Breast epithelium (tissue), 4 donors: ENCODE measurements around the gene STON2. TPM values are rescaled to one million over a fixed set of nuclear protein-coding genes. Genes with fewer than 3 reads are reported as not detected.

Experiments used
- DNase-seq, 2 donors: peaks; one replicate each; pipeline ENCODE4 v3.0.0-alpha.2; 2019; ENCODE audit warnings: low spot score in 2 of 2
- H3K27ac ChIP-seq, 2 donors: fragments of 200-600 bp; sonication (generic) in 1 of 2; one replicate each; pipeline ENCODE4 v1.5.1; 2016 to 2019; ENCODE audit warnings: mild to moderate bottlenecking in 1 of 2
- H3K27me3 ChIP-seq, 2 donors: fragments of 200-600 bp; sonication (generic) in 1 of 2; one replicate each; pipeline versions ENCODE4 v1.5.1 to v1.6.0; 2017 to 2019; ENCODE audit warnings: control low read depth in 1 of 2, mild to moderate bottlenecking in 1 of 2
- H3K36me3 ChIP-seq: fragments of 200-600 bp; one replicate; pipeline ENCODE4 v1.5.1; 2019
- H3K4me1 ChIP-seq, 2 donors: fragments of 200-600 bp; sonication (generic); one replicate each; pipeline ENCODE4 v1.5.1; 2016 to 2019; ENCODE audit warnings: control low read depth in 1 of 2
- H3K4me3 ChIP-seq, 3 donors: fragments of 200-600 bp; sonication (generic); 1 replicate in 2 of 3; 2 replicates in 1 of 3; pipeline ENCODE4 v1.5.1; 2016 to 2019; ENCODE audit warnings: mild to moderate bottlenecking in 3 of 3, moderate library complexity in 2 of 3
- H3K9me3 ChIP-seq, 2 donors: fragments of 200-600 bp; sonication (generic) in 1 of 2; one replicate each; pipeline ENCODE4 v1.5.1; 2016 to 2019; ENCODE audit warnings: control low read depth in 1 of 2
- POLR2A ChIP-seq: fragments of 450-650 bp; IDR thresholded peaks from one replicate; pipeline ENCODE4 v1.6.1; 2016; ENCODE audit warnings: antibody characterized with exemption, mild to moderate bottlenecking, moderate library complexity
- POLR2AphosphoS5 ChIP-seq, 3 donors: sonication (generic); formaldehyde crosslinking; IDR thresholded peaks; one replicate each; pipeline ENCODE4 v1.6.1; 2017; ENCODE audit warnings: antibody characterized with exemption in 3 of 3
- intact Hi-C: fragments of 100-400 bp; cut with DNase I; formaldehyde crosslinking; loops from one replicate; pipeline ENCODE4 v1.15.1; 2023; ENCODE audit warnings: low total_unique reads
- total RNA-seq, 3 donors: library from RNA; depleted of rRNA; stranded (reverse); fragments of >200 nt; gene quantifications; one replicate each; pipeline ENCODE4 v1.1.0, GENCODE V29; 2016
- TF ChIP-seq, protein P1 (sequence below), 3 donors: fragments of 450-650 bp; IDR thresholded peaks; one replicate each; pipeline ENCODE4 v1.5.1; 2016 to 2017; ENCODE audit warnings: antibody characterized with exemption in 3 of 3, mild to moderate bottlenecking in 3 of 3, moderate library complexity in 3 of 3

STON2 gene
- total RNA-seq, 3 donors from 2014 or later, result 24.6 to 30.2 (median 27.5) TPM

DNA sequence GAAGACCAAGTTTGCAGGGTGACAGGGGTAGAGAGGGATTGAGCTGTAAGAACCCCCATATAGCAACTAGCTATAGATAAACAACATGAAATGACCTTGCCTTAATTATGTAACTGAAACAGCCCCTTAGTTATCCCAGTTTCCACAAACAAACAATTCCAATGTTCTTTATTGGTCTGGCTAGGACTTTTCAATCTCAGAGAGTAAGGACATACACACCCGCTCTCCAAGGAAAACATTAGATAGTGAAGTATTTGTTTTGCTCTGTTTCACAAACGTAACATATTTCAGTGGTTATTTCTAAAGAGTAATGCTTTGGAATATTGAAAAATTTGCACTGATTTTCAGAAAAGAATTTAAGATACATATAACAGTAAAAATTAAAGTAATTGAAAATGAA, 127.8 kb downstream of the STON2 start:
- intact Hi-C loops, result loop anchor here (5.0 kb wide), 1 partner anchor 175 kb away; no protein-coding TSS in a partner anchor
- TF ChIP-seq POLR2AphosphoS5 (IDR thresholded peaks at IDR 0.05) (no peak), POLR2A (no peak)
- TF ChIP-seq, protein P1, sequence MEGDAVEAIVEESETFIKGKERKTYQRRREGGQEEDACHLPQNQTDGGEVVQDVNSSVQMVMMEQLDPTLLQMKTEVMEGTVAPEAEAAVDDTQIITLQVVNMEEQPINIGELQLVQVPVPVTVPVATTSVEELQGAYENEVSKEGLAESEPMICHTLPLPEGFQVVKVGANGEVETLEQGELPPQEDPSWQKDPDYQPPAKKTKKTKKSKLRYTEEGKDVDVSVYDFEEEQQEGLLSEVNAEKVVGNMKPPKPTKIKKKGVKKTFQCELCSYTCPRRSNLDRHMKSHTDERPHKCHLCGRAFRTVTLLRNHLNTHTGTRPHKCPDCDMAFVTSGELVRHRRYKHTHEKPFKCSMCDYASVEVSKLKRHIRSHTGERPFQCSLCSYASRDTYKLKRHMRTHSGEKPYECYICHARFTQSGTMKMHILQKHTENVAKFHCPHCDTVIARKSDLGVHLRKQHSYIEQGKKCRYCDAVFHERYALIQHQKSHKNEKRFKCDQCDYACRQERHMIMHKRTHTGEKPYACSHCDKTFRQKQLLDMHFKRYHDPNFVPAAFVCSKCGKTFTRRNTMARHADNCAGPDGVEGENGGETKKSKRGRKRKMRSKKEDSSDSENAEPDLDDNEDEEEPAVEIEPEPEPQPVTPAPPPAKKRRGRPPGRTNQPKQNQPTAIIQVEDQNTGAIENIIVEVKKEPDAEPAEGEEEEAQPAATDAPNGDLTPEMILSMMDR (IDR thresholded peaks at IDR 0.05), result no peak
- H3K9me3 ChIP-seq, result no peaks in the 10 kb centered on the region
- H3K36me3 ChIP-seq, result no peaks in the 10 kb centered on the region
- H3K27me3 ChIP-seq, result no peaks in the 10 kb centered on the region
- DNase-seq, result no peak
- H3K27ac ChIP-seq, result no peak overlapping the region
- no peak overlapping the region for H3K4me3 ChIP-seq
- no peaks in the 10 kb centered on the region for H3K4me1 ChIP-seq

DNA sequence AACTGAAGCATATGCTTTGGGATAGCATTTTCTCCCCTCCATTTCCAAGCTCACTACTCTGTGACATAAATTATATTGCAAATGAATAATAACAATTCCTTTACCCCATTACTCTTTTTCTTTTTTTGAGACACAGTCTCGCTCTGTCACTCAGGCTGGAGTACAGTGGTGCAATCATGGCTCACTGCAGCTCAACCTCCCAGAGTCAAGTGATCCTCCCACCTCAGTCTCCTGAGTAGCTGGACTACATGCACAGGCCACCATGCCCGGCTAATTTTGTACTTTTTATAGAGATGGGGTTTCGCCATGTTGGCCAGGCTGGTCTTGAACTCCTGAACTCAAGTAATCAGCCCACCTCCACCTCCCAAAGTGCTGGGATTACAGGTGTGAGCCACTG, 130.1 kb downstream of the STON2 start:
- H3K4me3 ChIP-seq, result no peak overlapping the region
- H3K27me3 ChIP-seq, result no peaks in the 10 kb centered on the region
- no peak overlapping the region for H3K27ac ChIP-seq
- DNase-seq, result no peak
- no peak for TF ChIP-seq POLR2A
- TF ChIP-seq, protein P1 (IDR thresholded peaks at IDR 0.05), result no peak
- TF ChIP-seq POLR2AphosphoS5 (IDR thresholded peaks at IDR 0.05), result no peak
- H3K36me3 ChIP-seq, result no peaks in the 10 kb centered on the region
- H3K4me1 ChIP-seq, result no peaks in the 10 kb centered on the region
- intact Hi-C loops, result loop anchor here (5.0 kb wide), 1 partner anchor 177 kb away; no protein-coding TSS in a partner anchor
- H3K9me3 ChIP-seq, result no peaks in the 10 kb centered on the region

DNA sequence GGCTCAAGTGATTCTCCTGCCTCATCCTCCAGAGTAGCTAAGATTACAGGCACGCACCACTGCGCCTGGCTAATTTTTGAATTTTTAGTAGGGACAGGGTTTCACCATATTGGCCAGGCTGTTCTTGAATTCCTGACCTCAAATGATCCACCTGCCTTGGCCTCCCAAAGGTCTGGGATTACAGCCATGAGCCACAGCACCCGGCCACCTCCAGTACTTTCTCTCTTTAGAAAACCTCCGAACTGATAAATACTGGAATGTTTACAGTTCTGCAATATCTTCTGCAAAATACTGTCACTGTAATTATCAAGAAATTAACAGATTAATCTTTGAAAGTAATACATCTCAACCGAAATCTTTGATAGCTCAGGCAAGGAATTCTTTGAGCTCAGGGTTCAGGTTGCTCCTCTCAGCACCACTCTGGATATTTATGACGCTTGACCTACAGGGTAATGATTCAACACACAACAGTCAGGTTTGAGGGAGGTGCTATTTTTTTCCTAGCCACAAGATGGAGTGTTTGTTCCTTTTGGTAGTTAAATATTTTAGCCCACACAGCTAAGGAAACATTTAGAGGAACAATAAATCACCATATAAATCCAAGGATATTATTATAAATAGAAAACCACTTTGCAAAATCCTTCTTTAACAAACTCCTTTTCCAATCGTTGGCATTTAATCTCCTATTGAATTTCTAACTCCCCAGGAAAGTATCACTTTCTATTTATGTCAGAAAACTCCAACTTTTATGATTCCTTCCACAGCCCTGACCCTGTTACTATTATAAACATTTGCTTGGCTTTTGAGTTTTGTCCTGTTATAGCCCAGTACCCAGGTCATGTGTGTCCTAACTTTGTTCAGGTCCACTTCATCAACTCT, 130.8 kb downstream of the STON2 start:
- no peak for TF ChIP-seq POLR2A
- TF ChIP-seq, protein P1 (IDR thresholded peaks at IDR 0.05), result peak; percentile 85 to 90 (median 90)
- no peak for TF ChIP-seq POLR2AphosphoS5 (IDR thresholded peaks at IDR 0.05)
- Histone ChIP-seq H3K36me3 (no peaks in the 10 kb centered on the region), H3K27ac (no peak overlapping the region), H3K9me3 (no peaks in the 10 kb centered on the region), H3K27me3 (no peaks in the 10 kb centered on the region), H3K4me1 (no peaks in the 10 kb centered on the region), H3K4me3 (no peak overlapping the region)
- no peak for DNase-seq
- intact Hi-C loops, result no loop called here

DNA sequence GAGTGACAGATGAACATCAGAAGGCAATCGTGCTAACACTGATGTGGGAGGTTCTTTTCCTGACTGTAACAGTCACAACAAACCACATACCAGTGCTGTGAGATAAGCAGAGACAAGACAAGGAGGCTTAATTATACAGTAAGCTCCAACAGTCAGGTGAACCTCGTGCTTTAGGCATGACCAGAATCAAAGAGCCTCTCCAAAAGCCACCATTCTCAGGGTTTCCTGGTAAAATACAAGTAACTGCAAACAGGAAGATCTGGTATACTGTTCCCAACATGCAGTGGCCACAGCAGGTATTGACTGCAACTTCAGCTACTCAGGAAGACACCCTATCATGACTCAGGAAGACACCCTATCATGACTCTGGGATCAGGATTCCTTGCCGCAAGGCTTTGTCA, 132.1 kb downstream of the STON2 start:
- Histone ChIP-seq H3K4me1 (no peaks in the 10 kb centered on the region), H3K27me3 (no peaks in the 10 kb centered on the region), H3K9me3 (no peaks in the 10 kb centered on the region), H3K36me3 (no peaks in the 10 kb centered on the region), H3K4me3 (no peak overlapping the region), H3K27ac (no peak overlapping the region)
- intact Hi-C loops, result no loop called here
- DNase-seq, result no peak
- TF ChIP-seq POLR2AphosphoS5 (IDR thresholded peaks at IDR 0.05) (no peak), POLR2A (no peak)
- TF ChIP-seq, protein P1 (IDR thresholded peaks at IDR 0.05), result no peak

GRCh38 chr14:81265636-81266169, 134.4 kb downstream of the STON2 start:
- TF ChIP-seq POLR2AphosphoS5 (IDR thresholded peaks at IDR 0.05) (no peak), POLR2A (no peak)
- TF ChIP-seq, protein P1 (IDR thresholded peaks at IDR 0.05), result no peak
- intact Hi-C loops, result no loop called here

More at GRCh38 chr14:81265636-81266169, 134.4 kb downstream of the STON2 start:
- no peaks in the 10 kb centered on the region for H3K36me3 ChIP-seq
- H3K4me1 ChIP-seq, result no peaks in the 10 kb centered on the region
- H3K4me3 ChIP-seq, result no peak overlapping the region
- no peak for DNase-seq
- no peak overlapping the region for H3K27ac ChIP-seq
- no peaks in the 10 kb centered on the region for H3K9me3 ChIP-seq
- H3K27me3 ChIP-seq, result no peaks in the 10 kb centered on the region
